ENCODE data around the gene TNS1. TPM values are rescaled to one million over a fixed set of nuclear protein-coding genes. Genes with fewer than 3 reads are reported as not detected.
"Not testable (repeated sequence)": the region's sequence is repeated elsewhere in the genome, so short reads cannot be mapped to it uniquely, and the experiment has no call there.

Gene TNS1
- total and polyA plus RNA-seq, 2 donors from 2014 or later = 44.8 to 471 TPM

- FAIRE-seq = no peak
Observed at GRCh38 chr2:218036371-218036770, 33.6 kb upstream of the TNS1 start.

GRCh38 chr2:218035463-218036100, 32.8 kb upstream of the TNS1 start:
- Histone ChIP-seq H3K36me3 (ENCODE audit: control insufficient read depth in 2 of 3, insufficient read depth in 3 of 3, low read length in 3 of 3) (no peaks in the 10 kb centered on the region), H3K4me1 (ENCODE audit: control insufficient read depth in 2 of 3, insufficient read depth in 2 of 3, low read depth in 1 of 3, low read length in 3 of 3) (peaks cover 0 to 5% (median 2%) of the 10 kb centered on the region in 3 donors), H3K4me3 (ENCODE audit: low read length in 3 of 3) (no peak overlapping the region), H3K27ac (ENCODE audit: low read depth in 2 of 2, low read length in 2 of 2) (no peak overlapping the region), H3K9ac (ENCODE audit: low read length in 3 of 3) (no peak overlapping the region), H3K27me3 (ENCODE audit: control insufficient read depth, insufficient read depth, low read length) (peaks cover 3% of the 10 kb centered on the region), H3K9me3 (ENCODE audit: control insufficient read depth in 2 of 3, insufficient read depth in 1 of 3, low read length in 3 of 3) (peaks cover 0 to 4% (median 0%) of the 10 kb centered on the region in 3 donors)
- TF ChIP-seq, protein P1, sequence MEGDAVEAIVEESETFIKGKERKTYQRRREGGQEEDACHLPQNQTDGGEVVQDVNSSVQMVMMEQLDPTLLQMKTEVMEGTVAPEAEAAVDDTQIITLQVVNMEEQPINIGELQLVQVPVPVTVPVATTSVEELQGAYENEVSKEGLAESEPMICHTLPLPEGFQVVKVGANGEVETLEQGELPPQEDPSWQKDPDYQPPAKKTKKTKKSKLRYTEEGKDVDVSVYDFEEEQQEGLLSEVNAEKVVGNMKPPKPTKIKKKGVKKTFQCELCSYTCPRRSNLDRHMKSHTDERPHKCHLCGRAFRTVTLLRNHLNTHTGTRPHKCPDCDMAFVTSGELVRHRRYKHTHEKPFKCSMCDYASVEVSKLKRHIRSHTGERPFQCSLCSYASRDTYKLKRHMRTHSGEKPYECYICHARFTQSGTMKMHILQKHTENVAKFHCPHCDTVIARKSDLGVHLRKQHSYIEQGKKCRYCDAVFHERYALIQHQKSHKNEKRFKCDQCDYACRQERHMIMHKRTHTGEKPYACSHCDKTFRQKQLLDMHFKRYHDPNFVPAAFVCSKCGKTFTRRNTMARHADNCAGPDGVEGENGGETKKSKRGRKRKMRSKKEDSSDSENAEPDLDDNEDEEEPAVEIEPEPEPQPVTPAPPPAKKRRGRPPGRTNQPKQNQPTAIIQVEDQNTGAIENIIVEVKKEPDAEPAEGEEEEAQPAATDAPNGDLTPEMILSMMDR (IDR thresholded peaks at IDR 0.05; ENCODE audit: borderline replicate concordance, extremely low read depth, insufficient read depth) = no peak
- FAIRE-seq = no peak
- intact Hi-C loops (cut with DNase I) = no loop called here
- DNase-seq = peak in 1 of 5 donors; percentile 54

More at GRCh38 chr2:218036371-218036770, 33.6 kb upstream of the TNS1 start:
- intact Hi-C loops (cut with DNase I) = no loop called here
- no peaks in the 10 kb centered on the region for H3K27me3 ChIP-seq (ENCODE audit: control insufficient read depth, insufficient read depth, low read length)
- no peak overlapping the region for H3K27ac ChIP-seq (ENCODE audit: low read depth in 2 of 2, low read length in 2 of 2)
- H3K4me1 ChIP-seq (ENCODE audit: control insufficient read depth in 2 of 3, insufficient read depth in 2 of 3, low read depth in 1 of 3, low read length in 3 of 3) = peaks cover 0 to 2% (median 0%) of the 10 kb centered on the region in 3 donors
- H3K4me3 ChIP-seq (ENCODE audit: low read length in 3 of 3) = no peak overlapping the region
- H3K9me3 ChIP-seq (ENCODE audit: control insufficient read depth in 2 of 3, insufficient read depth in 1 of 3, low read length in 3 of 3) = no peaks in the 10 kb centered on the region
- H3K36me3 ChIP-seq (ENCODE audit: control insufficient read depth in 2 of 3, insufficient read depth in 3 of 3, low read length in 3 of 3) = no peaks in the 10 kb centered on the region
- TF ChIP-seq, protein P1 (IDR thresholded peaks at IDR 0.05; ENCODE audit: borderline replicate concordance, extremely low read depth, insufficient read depth) = no peak
- no peak overlapping the region for H3K9ac ChIP-seq (ENCODE audit: low read length in 3 of 3)
- DNase-seq = no peak

- intact Hi-C loops (cut with DNase I) = not testable (repeated sequence)
- peak; percentile 79 for FAIRE-seq
Observed at GRCh38 chr2:218034497-218035213, 31.9 kb upstream of the TNS1 start.

More at GRCh38 chr2:218034497-218035213, 31.9 kb upstream of the TNS1 start:
- H3K9ac ChIP-seq (ENCODE audit: low read length in 3 of 3); H3K4me1 ChIP-seq (ENCODE audit: control insufficient read depth in 2 of 3, insufficient read depth in 2 of 3, low read depth in 1 of 3, low read length in 3 of 3); H3K36me3 ChIP-seq (ENCODE audit: control insufficient read depth in 2 of 3, insufficient read depth in 3 of 3, low read length in 3 of 3); H3K9me3 ChIP-seq (ENCODE audit: control insufficient read depth in 2 of 3, insufficient read depth in 1 of 3, low read length in 3 of 3); H3K27me3 ChIP-seq (ENCODE audit: control insufficient read depth, insufficient read depth, low read length); H3K27ac ChIP-seq (ENCODE audit: low read depth in 2 of 2, low read length in 2 of 2): not testable (repeated sequence)
- peak overlapping the region in 1 of 3 donors; percentile 32 for H3K4me3 ChIP-seq (ENCODE audit: low read length in 3 of 3)
- DNase-seq = peak; percentile 77 to 88 (median 85)
- TF ChIP-seq, protein P1 (IDR thresholded peaks at IDR 0.05; ENCODE audit: borderline replicate concordance, extremely low read depth, insufficient read depth) = peak; percentile 57
